ENCODE data around the gene BRINP1. TPM values are rescaled to one million over a fixed set of nuclear protein-coding genes. Genes with fewer than 3 reads are reported as not detected.

BRINP1 gene
- total RNA-seq, 4 donors from 2014 or later: 0.11 to 4.3 (median 0.78) TPM

DNA sequence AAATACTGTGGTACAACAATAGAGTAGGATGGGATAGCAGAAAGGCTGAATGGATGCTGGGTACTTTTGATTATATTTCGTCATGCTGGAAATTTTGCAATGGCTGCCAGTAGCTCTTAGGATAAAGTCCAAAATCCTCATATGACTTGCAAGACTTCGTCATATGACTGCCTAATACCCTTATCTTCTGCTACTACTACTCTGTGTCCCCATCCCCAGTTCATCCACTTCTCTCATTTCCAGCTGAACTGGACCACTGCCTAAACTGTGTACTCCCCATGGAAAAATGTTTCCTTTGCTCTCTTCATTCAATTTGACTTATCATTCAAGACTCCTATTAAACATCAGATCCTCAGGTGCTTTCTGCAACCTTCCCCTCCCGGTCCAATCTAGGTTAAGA is 212.9 kb downstream of the BRINP1 start:
- TF ChIP-seq POLR2A (IDR thresholded peaks at IDR 0.05): no peak
- TF ChIP-seq, protein P1, sequence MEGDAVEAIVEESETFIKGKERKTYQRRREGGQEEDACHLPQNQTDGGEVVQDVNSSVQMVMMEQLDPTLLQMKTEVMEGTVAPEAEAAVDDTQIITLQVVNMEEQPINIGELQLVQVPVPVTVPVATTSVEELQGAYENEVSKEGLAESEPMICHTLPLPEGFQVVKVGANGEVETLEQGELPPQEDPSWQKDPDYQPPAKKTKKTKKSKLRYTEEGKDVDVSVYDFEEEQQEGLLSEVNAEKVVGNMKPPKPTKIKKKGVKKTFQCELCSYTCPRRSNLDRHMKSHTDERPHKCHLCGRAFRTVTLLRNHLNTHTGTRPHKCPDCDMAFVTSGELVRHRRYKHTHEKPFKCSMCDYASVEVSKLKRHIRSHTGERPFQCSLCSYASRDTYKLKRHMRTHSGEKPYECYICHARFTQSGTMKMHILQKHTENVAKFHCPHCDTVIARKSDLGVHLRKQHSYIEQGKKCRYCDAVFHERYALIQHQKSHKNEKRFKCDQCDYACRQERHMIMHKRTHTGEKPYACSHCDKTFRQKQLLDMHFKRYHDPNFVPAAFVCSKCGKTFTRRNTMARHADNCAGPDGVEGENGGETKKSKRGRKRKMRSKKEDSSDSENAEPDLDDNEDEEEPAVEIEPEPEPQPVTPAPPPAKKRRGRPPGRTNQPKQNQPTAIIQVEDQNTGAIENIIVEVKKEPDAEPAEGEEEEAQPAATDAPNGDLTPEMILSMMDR (IDR thresholded peaks at IDR 0.05): no peak
- no peak for DNase-seq
- Histone ChIP-seq H3K27me3 (no peaks in the 10 kb centered on the region), H3K4me3 (no peak overlapping the region), H3K4me1 (no peaks in the 10 kb centered on the region), H3K9me3 (no peaks in the 10 kb centered on the region), H3K36me3 (no peaks in the 10 kb centered on the region), H3K27ac (no peak overlapping the region)
- WGBS, 2 donors: 51 to 65% methylated on average over 3 of the region's 3 CpGs
- intact Hi-C loops (cut with DNase I): no loop called here

DNA sequence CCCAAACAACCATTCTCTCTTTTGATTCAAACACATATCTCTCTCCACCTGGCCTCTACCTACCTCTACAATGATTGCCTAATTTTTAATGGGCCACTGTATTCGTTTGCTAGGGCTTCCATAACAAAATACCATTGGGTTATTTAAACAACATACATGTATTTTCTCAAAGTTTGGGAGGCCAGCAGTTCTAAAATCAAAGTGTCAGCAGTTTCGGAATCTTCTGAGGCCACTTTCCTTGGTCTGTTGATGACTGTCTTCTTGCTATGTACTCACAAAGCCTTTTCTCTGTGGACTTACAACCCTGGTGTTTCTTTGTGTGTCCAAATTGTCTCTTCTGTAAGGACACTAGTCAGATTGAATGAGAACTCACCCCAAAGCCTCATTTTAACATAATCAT is 214.7 kb downstream of the BRINP1 start:
- 68 to 71% methylated on average over 2 of the region's 2 CpGs for WGBS, 2 donors
- TF ChIP-seq, protein P1 (IDR thresholded peaks at IDR 0.05): no peak
- TF ChIP-seq POLR2A (IDR thresholded peaks at IDR 0.05): no peak
- no peaks in the 10 kb centered on the region for H3K36me3 ChIP-seq
- H3K27ac ChIP-seq: no peak overlapping the region
- intact Hi-C loops (cut with DNase I): no loop called here
- no peaks in the 10 kb centered on the region for H3K4me1 ChIP-seq
- DNase-seq: no peak
- H3K9me3 ChIP-seq: no peaks in the 10 kb centered on the region
- no peaks in the 10 kb centered on the region for H3K27me3 ChIP-seq
- H3K4me3 ChIP-seq: no peak overlapping the region

DNA sequence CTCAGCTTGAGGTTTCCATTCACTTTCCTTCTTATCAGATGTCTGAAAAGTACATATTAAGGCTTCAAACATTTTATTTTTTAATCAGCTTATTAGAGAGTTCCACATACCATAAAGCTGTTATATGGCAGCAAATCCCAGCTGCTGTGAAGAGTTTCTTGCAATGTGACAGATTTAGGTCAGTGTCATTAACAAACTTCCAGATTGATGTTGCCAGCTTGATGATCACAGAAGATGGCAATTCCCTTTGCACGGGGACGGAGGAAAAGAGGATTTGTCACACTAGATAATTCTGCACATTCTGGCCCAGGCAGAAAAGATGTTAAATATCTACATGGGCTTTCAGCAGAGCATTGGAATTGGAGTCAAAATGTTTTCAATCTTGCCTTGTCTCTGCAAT is 215.8 kb downstream of the BRINP1 start:
- H3K9me3 ChIP-seq: no peaks in the 10 kb centered on the region
- H3K36me3 ChIP-seq: no peaks in the 10 kb centered on the region
- DNase-seq: no peak
- intact Hi-C loops (cut with DNase I): no loop called here
- WGBS, 2 donors: 80 to 88% methylated on average over 2 of the region's 2 CpGs
- TF ChIP-seq, protein P1 (IDR thresholded peaks at IDR 0.05): no peak
- no peak for TF ChIP-seq POLR2A (IDR thresholded peaks at IDR 0.05)
- H3K4me1 ChIP-seq: no peaks in the 10 kb centered on the region
- H3K4me3 ChIP-seq: no peak overlapping the region
- no peaks in the 10 kb centered on the region for H3K27me3 ChIP-seq
- no peak overlapping the region for H3K27ac ChIP-seq

DNA sequence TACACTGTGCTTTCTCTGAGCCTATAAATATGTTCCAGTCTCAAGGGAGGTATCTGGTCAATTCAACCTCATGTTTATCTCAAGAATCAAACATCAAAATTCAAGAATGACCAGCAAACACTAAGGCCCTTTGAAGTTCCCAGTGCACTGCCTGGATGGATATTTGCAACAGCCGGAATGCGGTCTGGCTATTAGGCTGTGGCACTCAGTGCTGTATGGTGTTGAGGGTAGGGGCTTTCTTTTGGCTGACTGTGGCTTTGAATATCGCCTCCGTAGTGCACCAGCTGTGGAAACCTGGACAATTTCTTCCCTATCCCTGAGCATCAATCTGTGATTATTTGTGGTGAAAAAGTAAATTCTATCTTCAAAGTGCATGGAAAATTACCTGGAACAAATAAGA is 220.4 kb downstream of the BRINP1 start:
- Histone ChIP-seq H3K27ac (no peak overlapping the region), H3K4me1 (no peaks in the 10 kb centered on the region), H3K4me3 (no peak overlapping the region), H3K9me3 (no peaks in the 10 kb centered on the region), H3K36me3 (no peaks in the 10 kb centered on the region), H3K27me3 (no peaks in the 10 kb centered on the region)
- 74% methylated on average over 4 of the region's 4 CpGs for WGBS, 2 donors
- TF ChIP-seq POLR2A (IDR thresholded peaks at IDR 0.05): no peak
- TF ChIP-seq, protein P1 (IDR thresholded peaks at IDR 0.05): no peak
- intact Hi-C loops (cut with DNase I): no loop called here
- DNase-seq: no peak

DNA sequence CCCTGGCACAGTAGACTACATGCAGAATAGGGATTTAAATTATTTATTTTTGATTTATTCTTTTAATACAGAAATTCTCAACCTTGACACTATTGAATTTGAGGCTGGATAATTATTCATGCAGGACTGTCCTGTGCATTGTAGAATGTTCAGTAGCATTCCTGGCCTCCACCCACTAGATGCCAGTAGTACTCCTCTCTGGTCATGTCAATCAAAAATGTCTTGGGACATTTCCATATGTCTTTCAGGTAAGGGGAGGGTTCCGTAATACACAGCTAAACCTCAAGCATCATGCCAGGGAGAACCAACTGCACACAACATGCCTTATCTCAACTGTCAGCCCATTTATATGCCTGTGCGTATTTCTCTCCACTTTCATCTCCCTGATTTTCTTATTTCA is 231.8 kb downstream of the BRINP1 start:
- H3K27me3 ChIP-seq: no peaks in the 10 kb centered on the region
- WGBS, 2 donors: 73 to 87% methylated on average over 2 of the region's 2 CpGs
- intact Hi-C loops (cut with DNase I): no loop called here

More for the DNA sequence above, 231.8 kb downstream of the BRINP1 start:
- Histone ChIP-seq H3K9me3 (no peaks in the 10 kb centered on the region), H3K27ac (no peak overlapping the region), H3K36me3 (no peaks in the 10 kb centered on the region), H3K4me3 (no peak overlapping the region), H3K4me1 (no peaks in the 10 kb centered on the region)
- TF ChIP-seq, protein P1 (IDR thresholded peaks at IDR 0.05): no peak
- TF ChIP-seq POLR2A (IDR thresholded peaks at IDR 0.05): no peak
- DNase-seq: no peak
